H1 (cell line): ENCODE measurements around the gene PPP1R11. TPM values are rescaled to one million over a fixed set of nuclear protein-coding genes. Genes with fewer than 3 reads are reported as not detected.

ENCODE experiments used
- CTCF ChIA-PET: fragments of 300-600 bp; sonication (Branson Sonifier 250); formaldehyde crosslinking; loops from one replicate; lab custom pipeline; 2021; ENCODE audit not compliant: partially characterized antibody; lab: Charles Lee
- POLR2A ChIA-PET: fragments of 300-600 bp; sonication (Branson Sonifier 250); formaldehyde crosslinking; loops from one replicate; lab custom pipeline; 2021; ENCODE audit warnings: inconsistent platforms; ENCODE audit not compliant: partially characterized antibody; lab: Charles Lee
- DNase-seq, 2 experiments: peaks; one replicate each; pipeline versions ENCODE4 v3.0.0 to v3.0.0-alpha.2; 2010 to 2022; ENCODE audit warnings: low spot score in 2 of 2, low read depth in 1 of 2, mixed read lengths in 1 of 2
- FAIRE-seq: peaks from 2 replicates; lab custom pipeline; 2011; peaks lifted over from hg19 to GRCh38; lab: Jason Lieb, UNC
- H2AFZ ChIP-seq: 2 replicates; pipeline ENCODE4 v1.8.1; 2012; ENCODE audit warnings: low read length, inconsistent platforms
- H2AK5ac ChIP-seq: 2 replicates; pipeline ENCODE4 v1.6.1; 2013; ENCODE audit warnings: low read depth, low read length
- H2BK120ac ChIP-seq: replicated peaks from 2 replicates; pipeline ENCODE3; 2013; ENCODE audit warnings: low read depth, low read length, inconsistent platforms
- H2BK12ac ChIP-seq: 2 replicates; pipeline ENCODE4 v1.6.1; 2013; ENCODE audit warnings: low read depth, low read length
- H2BK15ac ChIP-seq: 2 replicates; pipeline ENCODE4 v1.6.1; 2013; ENCODE audit warnings: low read length
- H2BK20ac ChIP-seq: 2 replicates; pipeline ENCODE4 v1.6.1; 2013; ENCODE audit warnings: low read length
- H2BK5ac ChIP-seq: 2 replicates; pipeline ENCODE4 v1.6.1; 2013; ENCODE audit warnings: low read depth, low read length
- H3K14ac ChIP-seq: 2 replicates; pipeline ENCODE4 v1.6.1; 2013; ENCODE audit warnings: inconsistent platforms; ENCODE audit not compliant: insufficient read length
- H3K18ac ChIP-seq: 2 replicates; pipeline ENCODE4 v1.6.1; 2013; ENCODE audit warnings: low read length; ENCODE audit errors: extremely low read depth
- H3K23ac ChIP-seq: 2 replicates; pipeline ENCODE4 v1.6.1; 2013; ENCODE audit warnings: inconsistent platforms; ENCODE audit not compliant: insufficient read length
- H3K23me2 ChIP-seq: 2 replicates; pipeline ENCODE4 v1.6.1; 2013; ENCODE audit warnings: low read depth, low read length
- H3K27ac ChIP-seq: 2 replicates; pipeline ENCODE4 v1.6.1; 2011; ENCODE audit warnings: low read depth, low read length, inconsistent platforms
- H3K27me3 ChIP-seq, 4 experiments: replicated peaks in 1 of 4; 1 replicate in 1 of 4; 2 replicates in 3 of 4; pipeline versions ENCODE4 v1.6.1 to v1.8.1; 2011 to 2013; ENCODE audit warnings: low read length in 3 of 4, mild to moderate bottlenecking in 3 of 4, inconsistent platforms in 2 of 4, mixed read lengths in 2 of 4, moderate library complexity in 1 of 4; ENCODE audit not compliant: control insufficient read depth in 3 of 4, insufficient read depth in 3 of 4; ENCODE audit errors: extremely low read depth in 1 of 4
- H3K36me3 ChIP-seq, 4 experiments: 2 replicates each; pipeline versions ENCODE4 v1.6.1 to v1.8.1; 2011 to 2013; ENCODE audit warnings: mild to moderate bottlenecking in 4 of 4, low read length in 3 of 4, moderate library complexity in 2 of 4, control low read depth in 1 of 4, inconsistent platforms in 1 of 4; ENCODE audit not compliant: insufficient read depth in 4 of 4, control insufficient read depth in 2 of 4
- H3K4ac ChIP-seq: replicated peaks from 2 replicates; pipeline ENCODE3; 2013; ENCODE audit warnings: low read length, low read depth, mixed read lengths, inconsistent platforms; ENCODE audit not compliant: insufficient read length
- H3K4me1 ChIP-seq, 4 experiments: replicated peaks in 1 of 4; 1 replicate in 1 of 4; 2 replicates in 3 of 4; pipeline versions ENCODE4 v1.6.1 to v1.8.1; 2011 to 2013; ENCODE audit warnings: low read length in 3 of 4, inconsistent platforms in 2 of 4, mixed read lengths in 1 of 4; ENCODE audit not compliant: insufficient read depth in 4 of 4, control insufficient read depth in 3 of 4
- H3K4me2 ChIP-seq, 2 experiments: 2 replicates each; pipeline versions ENCODE4 v1.6.1 to v1.8.1; 2011 to 2013; ENCODE audit warnings: low read depth in 2 of 2, low read length in 2 of 2, control low read depth in 1 of 2, inconsistent platforms in 1 of 2, mild to moderate bottlenecking in 1 of 2; ENCODE audit not compliant: insufficient read depth in 1 of 2
- H3K4me3 ChIP-seq, 4 experiments: fragments of 200-600, 300-600 bp in 1 of 4; sonication (generic), shearing (Covaris generic), sonication (Bioruptor Twin) in 1 of 4; 2 replicates each; pipeline versions ENCODE4 v1.5.1 to v1.8.1; 2011 to 2016; ENCODE audit warnings: low read length in 4 of 4, low read depth in 3 of 4, control low read depth in 2 of 4, inconsistent platforms in 2 of 4, mild to moderate bottlenecking in 2 of 4, mixed read lengths in 1 of 4, moderate library complexity in 1 of 4; ENCODE audit not compliant: insufficient read depth in 2 of 4; ENCODE audit errors: extremely low read depth in 1 of 4
- H3K56ac ChIP-seq: replicated peaks from 2 replicates; pipeline ENCODE3; 2013; ENCODE audit warnings: low read depth, mild to moderate bottlenecking, mixed read lengths, low read length, inconsistent platforms; ENCODE audit not compliant: insufficient read length
- H3K79me1 ChIP-seq: 2 replicates; pipeline ENCODE4 v1.6.1; 2013; ENCODE audit warnings: low read depth, low read length, control low read depth
- H3K79me2 ChIP-seq, 2 experiments: 2 replicates each; pipeline versions ENCODE4 v1.6.1 to v1.8.1; 2012 to 2013; ENCODE audit warnings: low read length in 2 of 2, mild to moderate bottlenecking in 2 of 2, inconsistent platforms in 1 of 2; ENCODE audit not compliant: insufficient read depth in 2 of 2, control insufficient read depth in 1 of 2
- H3K9ac ChIP-seq, 4 experiments: replicated peaks in 1 of 4; 1 replicate in 1 of 4; 2 replicates in 3 of 4; pipeline versions ENCODE4 v1.6.1 to v1.8.1; 2011 to 2013; ENCODE audit warnings: low read depth in 3 of 4, low read length in 3 of 4, control low read depth in 2 of 4, mild to moderate bottlenecking in 2 of 4, moderate library complexity in 2 of 4, inconsistent platforms in 1 of 4; ENCODE audit errors: extremely low read depth in 1 of 4
- H3K9me3 ChIP-seq, 2 experiments: 2 replicates each; pipeline versions ENCODE4 v1.6.1 to v1.8.1; 2012 to 2013; ENCODE audit warnings: mild to moderate bottlenecking in 2 of 2, moderate library complexity in 2 of 2, control low read depth in 1 of 2, inconsistent platforms in 1 of 2, low read depth in 1 of 2, low read length in 1 of 2, mixed read lengths in 1 of 2; ENCODE audit not compliant: insufficient read depth in 2 of 2
- H4K20me1 ChIP-seq, 2 experiments: replicated peaks in 1 of 2; 2 replicates each; pipeline versions ENCODE3 to v1.8.1; 2011 to 2013; ENCODE audit warnings: inconsistent platforms in 2 of 2, low read length in 2 of 2, mild to moderate bottlenecking in 1 of 2; ENCODE audit not compliant: insufficient read depth in 2 of 2, control insufficient read depth in 1 of 2
- H4K5ac ChIP-seq: 2 replicates; pipeline ENCODE4 v1.6.1; 2013; ENCODE audit warnings: low read length, low read depth, mixed read lengths, inconsistent platforms; ENCODE audit not compliant: insufficient read length
- H4K8ac ChIP-seq: 2 replicates; pipeline ENCODE4 v1.8.0; 2013; ENCODE audit warnings: mild to moderate bottlenecking, moderate library complexity, low read length, inconsistent platforms; ENCODE audit not compliant: insufficient read depth; ENCODE audit errors: extremely low read depth
- H4K91ac ChIP-seq: replicated peaks from 2 replicates; pipeline ENCODE3; 2013; ENCODE audit warnings: low read length, mixed read lengths, inconsistent platforms; ENCODE audit not compliant: insufficient read length
- BRCA1 ChIP-seq: IDR thresholded peaks from 2 replicates; pipeline ENCODE4 v1.6.1; 2012; ENCODE audit warnings: low read depth, low read length, improper control_type of control experiment
- SP4 ChIP-seq: IDR thresholded peaks from 2 replicates; pipeline ENCODE4 v1.6.1; 2012; ENCODE audit warnings: low read length, inconsistent platforms
- WGBS, 2 experiments: shearing (Covaris generic) in 1 of 2; methylation state at CpG; one replicate each; pipeline versions ENCODE4 v1.1.6 to v1.1.7; 2013 to 2015; ENCODE audit warnings: low lambda C conversion rate in 2 of 2, mixed read lengths in 2 of 2, inconsistent platforms in 1 of 2, low coverage in 1 of 2, missing lambda C conversion rate in 1 of 2; ENCODE audit not compliant: insufficient replicate concordance in 2 of 2, insufficient coverage in 1 of 2, insufficient read length in 1 of 2; ENCODE audit errors: extremely low coverage in 1 of 2, missing lambda C conversion rate in 1 of 2; 5-methylcytosine and 5-hydroxymethylcytosine counted together
- polyA plus RNA-seq, 7 experiments: library from polyadenylated mRNA; depleted of rRNA in 3 of 7; stranded (reverse) in 5 of 7; unstranded in 2 of 7; fragments of >200 nt in 5 of 7; fragments of 200-250 nt in 2 of 7; gene quantifications; 1 replicate in 5 of 7; 2 replicates in 1 of 7; 4 replicates in 1 of 7; pipeline versions ENCODE4 v1.2.1 to v1.2.3, GENCODE V29; 2011 to 2013; ENCODE audit warnings: missing spikeins in 2 of 7, mixed read lengths in 2 of 7
- total RNA-seq: library from RNA; stranded (reverse); fragmentation: NEBNext Ultra II Directional; extraction: Animal tissue kit (Norgen Biotek cat#: 25700); gene quantifications from 2 replicates; pipeline ENCODE4 v1.2.1, GENCODE V29; 2021

Gene PPP1R11
- total and polyA plus RNA-seq, 2 of the 8 experiments (the other 6 are each of a cell fraction or from before 2014, with no cell fraction given): 26.1 to 32.8 TPM

- Histone ChIP-seq H4K5ac (no peak overlapping the region), H3K27ac (no peak overlapping the region), H2AFZ (no peak overlapping the region), H3K9ac (no peak overlapping the region), H2BK20ac (no peak overlapping the region), H3K18ac (no peak overlapping the region), H4K91ac (no peak overlapping the region), H2BK15ac (no peak overlapping the region), H3K56ac (no peak overlapping the region), H3K23ac (no peak overlapping the region), H3K4me3 (no peak overlapping the region), H3K4me2 (no peak overlapping the region), H4K20me1 (no peaks in the 10 kb centered on the region), H3K79me2 (no peaks in the 10 kb centered on the region), H2BK12ac (no peak overlapping the region), H4K8ac (no peak overlapping the region), H3K14ac (no peak overlapping the region), H3K4me1 (peaks cover 0 to 5% (median 0%) of the 10 kb centered on the region in 4 experiments; a peak in 2 of 7 replicates), H3K9me3 (no peaks in the 10 kb centered on the region), H3K4ac (no peak overlapping the region), H3K23me2 (0 out of 2 replicates have a peak, but pooled peaks cover 1% of the 10 kb centered on the region), H3K27me3 (peaks cover 4 to 25% (median 15%) of the 10 kb centered on the region in 4 experiments), H2BK5ac (no peak overlapping the region), H2AK5ac (no peak overlapping the region), H3K79me1 (no peaks in the 10 kb centered on the region), H3K36me3 (no peaks in the 10 kb centered on the region), H2BK120ac (no peak overlapping the region)
- FAIRE-seq (no peak), DNase-seq (no peak)
- ChIA-PET CTCF (interaction anchor here (0.8 to 4.5 kb wide), 6 partner anchors 8 to 74 kb away, joined by 3 to 23 read pairs (median 4); no protein-coding TSS in a partner anchor), POLR2A (no interaction called here)
- 79% methylated on average over 4 of the region's 5 CpGs; no CpG with 5 or more reads in 1 of the 2 experiments for WGBS, 2 experiments
- TF ChIP-seq BRCA1: no peak
- TF ChIP-seq SP4: no peak
Measured at GRCh38 chr6:30093951-30094661, 27.1 kb downstream of the PPP1R11 start.
